Right atrium auricular region (tissue), 2 donors: ENCODE data around the gene LRRC1. TPM values are rescaled to one million over a fixed set of nuclear protein-coding genes. Genes with fewer than 3 reads are reported as not detected.

Source experiments
- DNase-seq: peaks from one replicate; pipeline ENCODE4 v3.0.0-alpha.2; 2019; ENCODE audit warnings: low spot score
- H3K27ac ChIP-seq, 2 donors: fragments of 200-600 bp; sonication (generic); 1 replicate in 1 of 2; 2 replicates in 1 of 2; pipeline ENCODE4 v1.5.1; 2016 to 2019
- H3K27me3 ChIP-seq, 2 donors: fragments of 200-600 bp; sonication (generic); one replicate each; pipeline versions ENCODE4 v1.5.1 to v1.6.0; 2017 to 2019
- H3K36me3 ChIP-seq: fragments of 200-600 bp; sonication (generic); one replicate; pipeline ENCODE4 v1.5.1; 2016
- H3K4me1 ChIP-seq, 2 donors: fragments of 200-600 bp; sonication (generic); one replicate each; pipeline versions ENCODE4 v1.5.1 to v1.6.0; 2017 to 2019
- H3K4me3 ChIP-seq, 2 donors: fragments of 200-600 bp; sonication (generic); 1 replicate in 1 of 2; 2 replicates in 1 of 2; pipeline ENCODE4 v1.5.1; 2017 to 2019; ENCODE audit warnings: mild to moderate bottlenecking in 1 of 2, moderate library complexity in 1 of 2
- H3K9me3 ChIP-seq, 2 donors: fragments of 200-600 bp; sonication (generic); one replicate each; pipeline ENCODE4 v1.5.1; 2019
- total RNA-seq, 2 donors: library from RNA; depleted of rRNA; stranded (reverse); fragments of >200 nt; gene quantifications; one replicate each; pipeline ENCODE4 v1.1.0, GENCODE V29; 2016
- TF ChIP-seq, protein P1 (sequence below), 2 donors: fragments of 200-600 bp; sonication (generic); IDR thresholded peaks; one replicate each; pipeline ENCODE4 v1.5.1; 2019; ENCODE audit warnings: antibody characterized with exemption in 2 of 2

LRRC1 gene
- total RNA-seq, 2 donors from 2014 or later = 5.3 to 6.1 TPM

GRCh38 chr6:53792016-53792415, 2.8 kb upstream of the LRRC1 start:
- DNase-seq = no peak
- Histone ChIP-seq H3K4me1 (peaks cover 0 to 22% of the 10 kb centered on the region in 2 donors), H3K27ac (no peak overlapping the region), H3K36me3 (no peaks in the 10 kb centered on the region), H3K27me3 (no peaks in the 10 kb centered on the region), H3K9me3 (peaks cover 0 to 17% of the 10 kb centered on the region in 2 donors), H3K4me3 (no peak overlapping the region)
- TF ChIP-seq, protein P1, sequence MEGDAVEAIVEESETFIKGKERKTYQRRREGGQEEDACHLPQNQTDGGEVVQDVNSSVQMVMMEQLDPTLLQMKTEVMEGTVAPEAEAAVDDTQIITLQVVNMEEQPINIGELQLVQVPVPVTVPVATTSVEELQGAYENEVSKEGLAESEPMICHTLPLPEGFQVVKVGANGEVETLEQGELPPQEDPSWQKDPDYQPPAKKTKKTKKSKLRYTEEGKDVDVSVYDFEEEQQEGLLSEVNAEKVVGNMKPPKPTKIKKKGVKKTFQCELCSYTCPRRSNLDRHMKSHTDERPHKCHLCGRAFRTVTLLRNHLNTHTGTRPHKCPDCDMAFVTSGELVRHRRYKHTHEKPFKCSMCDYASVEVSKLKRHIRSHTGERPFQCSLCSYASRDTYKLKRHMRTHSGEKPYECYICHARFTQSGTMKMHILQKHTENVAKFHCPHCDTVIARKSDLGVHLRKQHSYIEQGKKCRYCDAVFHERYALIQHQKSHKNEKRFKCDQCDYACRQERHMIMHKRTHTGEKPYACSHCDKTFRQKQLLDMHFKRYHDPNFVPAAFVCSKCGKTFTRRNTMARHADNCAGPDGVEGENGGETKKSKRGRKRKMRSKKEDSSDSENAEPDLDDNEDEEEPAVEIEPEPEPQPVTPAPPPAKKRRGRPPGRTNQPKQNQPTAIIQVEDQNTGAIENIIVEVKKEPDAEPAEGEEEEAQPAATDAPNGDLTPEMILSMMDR (IDR thresholded peaks at IDR 0.05) = no peak

GRCh38 chr6:53792973-53793317, 1.9 kb upstream of the LRRC1 start:
- Histone ChIP-seq H3K27ac (no peak overlapping the region), H3K4me3 (peak overlapping the region in 1 of 2 donors; percentile 86), H3K36me3 (no peaks in the 10 kb centered on the region), H3K9me3 (peaks cover 0 to 13% of the 10 kb centered on the region in 2 donors), H3K4me1 (peaks cover 0 to 22% of the 10 kb centered on the region in 2 donors), H3K27me3 (no peaks in the 10 kb centered on the region)
- TF ChIP-seq, protein P1 (IDR thresholded peaks at IDR 0.05) = no peak
- DNase-seq = no peak

DNA sequence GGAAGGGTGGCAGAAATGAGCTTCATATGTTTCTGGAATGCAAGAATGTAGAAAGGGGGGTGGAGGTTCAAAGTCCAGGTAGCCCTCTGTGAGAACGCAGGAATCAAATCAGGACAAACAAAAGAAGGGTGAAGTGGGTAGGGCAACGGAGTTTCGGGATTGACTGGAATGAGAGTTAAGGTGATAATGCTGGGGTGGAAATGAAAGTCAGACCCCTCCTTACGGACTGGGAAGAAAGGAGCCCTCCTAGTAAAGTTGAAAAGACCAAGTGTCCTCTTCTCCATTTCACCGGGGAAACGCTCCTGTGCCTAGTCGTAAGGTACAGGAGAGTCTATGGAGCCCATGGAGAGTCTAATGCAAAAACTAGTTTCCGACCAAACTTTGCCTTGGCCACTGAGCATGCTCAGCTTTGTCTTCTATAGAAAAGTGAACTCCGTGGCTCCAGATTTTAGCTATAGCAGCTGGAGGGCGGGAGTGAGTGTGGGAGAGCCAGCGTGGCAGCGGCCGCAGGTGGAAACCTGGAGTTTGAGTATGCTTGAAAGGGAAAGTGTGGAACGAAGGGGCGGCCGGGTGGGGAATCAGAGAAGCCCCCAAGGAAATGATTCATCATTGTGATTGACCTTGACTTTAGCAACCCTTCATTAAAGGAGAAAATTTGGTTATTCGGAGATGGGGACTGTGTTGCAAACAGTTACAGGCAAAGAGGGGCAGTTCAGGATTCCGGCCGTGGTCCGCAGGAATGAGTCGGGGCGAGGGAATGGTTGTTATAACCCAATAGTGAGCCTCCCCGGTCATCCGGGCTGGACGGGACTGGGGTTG, 1.3 kb upstream of the LRRC1 start:
- Histone ChIP-seq H3K27ac (peak overlapping the region; percentile 85), H3K36me3 (no peaks in the 10 kb centered on the region), H3K4me3 (peak overlapping the region; percentile 86 to 87), H3K27me3 (no peaks in the 10 kb centered on the region), H3K9me3 (peaks cover 0 to 7% of the 10 kb centered on the region in 2 donors), H3K4me1 (peaks cover 0 to 22% of the 10 kb centered on the region in 2 donors)
- DNase-seq = no peak
- TF ChIP-seq, protein P1 (IDR thresholded peaks at IDR 0.05) = no peak

GRCh38 chr6:53794137-53794719, 577 bp upstream of the LRRC1 start:
- Histone ChIP-seq H3K27me3 (no peaks in the 10 kb centered on the region), H3K27ac (peak overlapping the region; percentile 85), H3K4me3 (peak overlapping the region; percentile 86 to 87), H3K36me3 (no peaks in the 10 kb centered on the region), H3K9me3 (no peaks in the 10 kb centered on the region), H3K4me1 (peaks cover 0 to 22% of the 10 kb centered on the region in 2 donors)
- DNase-seq = no peak
- TF ChIP-seq, protein P1 (IDR thresholded peaks at IDR 0.05) = peak; percentile 31 to 67

DNA sequence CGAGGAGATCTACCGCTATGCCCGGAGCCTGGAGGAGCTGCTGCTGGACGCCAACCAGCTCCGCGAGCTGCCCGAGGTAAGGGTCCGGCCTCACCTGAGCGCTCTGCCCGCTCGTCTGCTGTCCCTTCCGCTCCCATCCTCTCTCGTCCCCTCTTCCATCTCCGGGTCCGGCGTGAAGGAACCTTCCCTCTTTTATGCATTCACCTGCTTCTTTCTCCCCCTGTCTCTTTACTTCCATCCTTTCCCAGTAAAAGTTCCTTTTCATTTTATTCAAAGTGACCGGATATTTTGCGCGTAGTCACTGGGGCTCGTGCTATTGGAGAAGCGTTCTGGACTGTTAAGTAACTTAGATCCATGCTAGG, 516 bp downstream of the LRRC1 start:
- peak overlapping the region; percentile 86 to 87 for H3K4me3 ChIP-seq
- peak overlapping the region; percentile 85 for H3K27ac ChIP-seq
- H3K9me3 ChIP-seq = no peaks in the 10 kb centered on the region
- peaks cover 0 to 22% of the 10 kb centered on the region in 2 donors for H3K4me1 ChIP-seq
- TF ChIP-seq, protein P1 (IDR thresholded peaks at IDR 0.05) = no peak
- no peaks in the 10 kb centered on the region for H3K36me3 ChIP-seq
- no peak for DNase-seq
- no peaks in the 10 kb centered on the region for H3K27me3 ChIP-seq
